NT2/D1 (cell line): Measurements from ENCODE around the gene PHACTR1.
"Not testable (repeated sequence)": the region's sequence is repeated elsewhere in the genome, so short reads cannot be mapped to it uniquely, and the experiment has no call there.

Source experiments
- DNase-seq: peaks from one replicate; pipeline ENCODE4 v3.0.0-alpha.2; 2011; ENCODE audit warnings: low read depth, low spot score
- H3K27me3 ChIP-seq: 2 replicates; pipeline ENCODE4 v1.6.0; 2011; ENCODE audit warnings: mild to moderate bottlenecking; ENCODE audit not compliant: insufficient read length, insufficient read depth
- H3K36me3 ChIP-seq: 2 replicates; pipeline ENCODE4 v1.6.1; 2011; ENCODE audit warnings: mild to moderate bottlenecking, low read length, mixed read lengths; ENCODE audit not compliant: insufficient read depth, insufficient read length
- H3K4me1 ChIP-seq: 2 replicates; pipeline ENCODE4 v1.5.1; 2011; ENCODE audit not compliant: insufficient read depth, insufficient read length
- H3K4me3 ChIP-seq: 2 replicates; pipeline ENCODE4 v1.5.1; 2011; ENCODE audit warnings: low read depth; ENCODE audit not compliant: insufficient read length
- H3K9ac ChIP-seq: 2 replicates; pipeline ENCODE4 v1.6.0; 2011; ENCODE audit warnings: low read depth; ENCODE audit not compliant: insufficient read length
- H3K9me3 ChIP-seq: 2 replicates; pipeline ENCODE4 v1.5.1; 2011; ENCODE audit warnings: mild to moderate bottlenecking, low read length; ENCODE audit not compliant: insufficient read depth
- SUZ12 ChIP-seq: IDR thresholded peaks from 2 replicates; pipeline ENCODE4 v1.6.1; 2011; ENCODE audit not compliant: insufficient read length, insufficient read depth; ENCODE audit errors: extremely low read depth
- YY1 ChIP-seq: IDR thresholded peaks from 2 replicates; pipeline ENCODE4 v1.6.1; 2011; ENCODE audit not compliant: insufficient read length, insufficient read depth
- ZNF274 ChIP-seq: IDR thresholded peaks from 2 replicates; pipeline ENCODE4 v1.6.1; 2011; ENCODE audit warnings: mild to moderate bottlenecking, low read depth, low read length

Gene PHACTR1

GRCh38 chr6:12720310-12720709, 3.7 kb downstream of the PHACTR1 start:
- Histone ChIP-seq H3K27me3 (no peaks in the 10 kb centered on the region), H3K36me3 (no peaks in the 10 kb centered on the region), H3K9me3 (no peaks in the 10 kb centered on the region), H3K9ac (no peak overlapping the region), H3K4me1 (no peaks in the 10 kb centered on the region), H3K4me3 (no peak overlapping the region)
- no peak for DNase-seq
- TF ChIP-seq ZNF274: no peak
- TF ChIP-seq SUZ12: no peak
- TF ChIP-seq YY1: no peak

- DNase-seq: no peak
- H3K9me3 ChIP-seq: no peaks in the 10 kb centered on the region
- H3K4me1 ChIP-seq: peaks cover 3% of the 10 kb centered on the region
- H3K9ac ChIP-seq: no peak overlapping the region
- no peaks in the 10 kb centered on the region for H3K36me3 ChIP-seq
- no peaks in the 10 kb centered on the region for H3K27me3 ChIP-seq
- TF ChIP-seq SUZ12: no peak
- TF ChIP-seq ZNF274: no peak
- no peak for TF ChIP-seq YY1
- H3K4me3 ChIP-seq: no peak overlapping the region
These were observed 8.7 kb downstream of the PHACTR1 start for GRCh38 chr6:12725263-12725662.

GRCh38 chr6:12729467-12729866, 12.9 kb downstream of the PHACTR1 start:
- H3K9ac ChIP-seq: no peak overlapping the region
- TF ChIP-seq SUZ12 (no peak), YY1 (no peak), ZNF274 (no peak)
- no peak overlapping the region for H3K4me3 ChIP-seq
- H3K27me3 ChIP-seq: no peaks in the 10 kb centered on the region
- no peaks in the 10 kb centered on the region for H3K36me3 ChIP-seq
- no peak for DNase-seq
- peaks cover 3% of the 10 kb centered on the region for H3K4me1 ChIP-seq
- no peaks in the 10 kb centered on the region for H3K9me3 ChIP-seq

- H3K9ac ChIP-seq, H3K4me3 ChIP-seq, DNase-seq, H3K4me1 ChIP-seq, H3K27me3 ChIP-seq, H3K9me3 ChIP-seq, H3K36me3 ChIP-seq: not testable (repeated sequence)
These were observed 14.2 kb downstream of the PHACTR1 start for GRCh38 chr6:12730809-12731208.

GRCh38 chr6:12733876-12734275, 17.3 kb downstream of the PHACTR1 start:
- Histone ChIP-seq H3K9me3 (no peaks in the 10 kb centered on the region), H3K4me3 (no peak overlapping the region), H3K36me3 (no peaks in the 10 kb centered on the region), H3K4me1 (peaks cover 3% of the 10 kb centered on the region), H3K9ac (no peak overlapping the region), H3K27me3 (no peaks in the 10 kb centered on the region)
- no peak for TF ChIP-seq ZNF274
- DNase-seq: no peak

- H3K27me3 ChIP-seq: no peaks in the 10 kb centered on the region
- no peaks in the 10 kb centered on the region for H3K36me3 ChIP-seq
- no peaks in the 10 kb centered on the region for H3K9me3 ChIP-seq
- H3K4me1 ChIP-seq: no peaks in the 10 kb centered on the region
- DNase-seq: no peak
- TF ChIP-seq YY1 (no peak), SUZ12 (no peak), ZNF274 (no peak)
- H3K4me3 ChIP-seq: no peak overlapping the region
- H3K9ac ChIP-seq: no peak overlapping the region
These were observed 19.2 kb downstream of the PHACTR1 start for GRCh38 chr6:12735786-12736185.

- Histone ChIP-seq H3K4me3 (peak overlapping the region; percentile 67), H3K36me3 (no peaks in the 10 kb centered on the region), H3K4me1 (peaks cover 3% of the 10 kb centered on the region), H3K9ac (peak overlapping the region; percentile 76), H3K27me3 (peaks cover 30% of the 10 kb centered on the region), H3K9me3 (peaks cover 7% of the 10 kb centered on the region)
- TF ChIP-seq YY1 (no peak), SUZ12 (no peak), ZNF274 (no peak)
- no peak for DNase-seq
These were observed 31.8 kb downstream of the PHACTR1 start for GRCh38 chr6:12748411-12748810.
